DMS53 (cell line): ENCODE results near the gene MUC12.
"Not testable (repeated sequence)": the region's sequence is repeated elsewhere in the genome, so short reads cannot be mapped to it uniquely, and the experiment has no call there.

Experiments
- DNase-seq: peaks from one replicate; lab custom pipeline; 2025; lab: John Stamatoyannopoulos, UW

MUC12 gene

DNA sequence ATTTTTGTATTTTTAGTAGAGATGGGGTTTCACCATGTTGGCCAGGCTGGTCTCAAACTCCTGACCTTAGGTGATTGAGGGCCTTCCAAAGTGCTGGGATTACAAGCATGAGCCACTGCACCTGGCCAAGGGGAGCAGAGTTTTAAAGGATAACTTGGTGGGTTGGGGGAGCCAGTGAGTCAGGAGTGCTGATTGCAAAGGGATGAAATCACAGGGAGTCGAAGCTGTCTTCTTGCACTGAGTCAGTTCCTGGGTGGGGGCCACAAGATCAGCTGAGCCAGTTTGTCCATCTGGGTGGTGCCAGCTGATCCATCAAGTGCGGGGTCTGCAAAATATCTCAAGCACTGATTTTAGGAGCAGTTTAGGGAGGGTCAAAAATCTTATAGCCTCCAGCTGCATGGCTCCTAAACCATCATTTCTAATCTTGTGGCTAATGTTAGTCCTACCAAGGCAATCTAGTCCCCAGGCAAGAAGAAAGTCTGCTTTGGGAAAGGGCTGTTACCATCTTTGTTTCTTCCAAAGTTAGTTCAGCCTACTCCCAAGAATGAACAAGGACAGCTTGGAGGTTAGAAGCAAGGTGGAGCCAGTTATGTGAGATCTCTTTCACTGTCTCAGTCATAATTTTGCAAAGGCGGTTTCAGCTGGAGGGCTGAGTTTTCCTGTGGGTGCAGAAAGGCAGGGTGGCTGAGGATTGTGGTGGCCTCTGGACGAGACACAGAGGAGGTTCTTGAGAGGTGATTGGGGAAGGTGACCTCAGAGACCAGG, 15.8 kb downstream of the MUC12 start:
- not testable (repeated sequence) for DNase-seq

DNA sequence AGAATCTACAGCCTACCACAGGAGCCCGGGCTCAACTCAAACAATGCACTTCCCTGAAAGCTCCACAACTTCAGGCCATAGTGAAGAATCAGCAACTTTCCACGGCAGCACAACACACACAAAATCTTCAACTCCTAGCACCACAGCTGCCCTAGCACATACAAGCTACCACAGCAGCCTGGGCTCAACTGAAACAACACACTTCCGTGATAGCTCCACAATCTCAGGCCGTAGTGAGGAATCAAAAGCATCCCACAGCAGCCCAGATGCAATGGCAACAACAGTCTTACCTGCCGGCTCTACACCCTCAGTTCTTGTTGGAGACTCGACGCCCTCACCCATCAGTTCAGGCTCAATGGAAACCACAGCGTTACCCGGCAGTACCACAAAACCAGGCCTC, 22.3 kb downstream of the MUC12 start:
- no peak for DNase-seq

DNA sequence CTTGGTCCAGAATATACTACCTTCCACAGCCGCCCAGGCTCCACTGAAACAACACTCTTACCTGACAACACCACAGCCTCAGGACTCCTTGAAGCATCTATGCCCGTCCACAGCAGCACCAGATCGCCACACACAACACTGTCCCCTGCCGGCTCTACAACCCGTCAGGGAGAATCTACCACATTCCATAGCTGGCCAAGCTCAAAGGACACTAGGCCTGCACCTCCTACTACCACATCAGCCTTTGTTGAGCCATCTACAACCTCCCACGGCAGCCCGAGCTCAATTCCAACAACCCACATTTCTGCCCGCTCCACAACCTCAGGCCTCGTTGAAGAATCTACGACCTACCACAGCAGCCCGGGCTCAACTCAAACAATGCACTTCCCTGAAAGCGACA, 22.9 kb downstream of the MUC12 start:
- not testable (repeated sequence) for DNase-seq

DNA sequence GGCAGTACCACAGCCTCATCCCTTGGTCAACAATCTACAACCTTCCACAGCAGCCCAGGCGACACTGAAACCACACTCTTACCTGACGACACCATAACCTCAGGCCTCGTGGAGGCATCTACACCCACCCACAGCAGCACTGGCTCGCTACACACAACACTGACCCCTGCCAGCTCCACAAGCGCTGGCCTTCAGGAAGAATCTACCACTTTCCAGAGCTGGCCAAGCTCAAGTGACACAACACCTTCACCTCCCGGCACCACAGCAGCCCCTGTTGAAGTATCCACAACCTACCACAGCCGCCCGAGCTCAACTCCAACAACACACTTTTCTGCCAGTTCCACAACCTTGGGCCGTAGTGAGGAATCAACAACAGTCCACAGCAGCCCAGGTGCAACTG, 25.3 kb downstream of the MUC12 start:
- not testable (repeated sequence) for DNase-seq

DNA sequence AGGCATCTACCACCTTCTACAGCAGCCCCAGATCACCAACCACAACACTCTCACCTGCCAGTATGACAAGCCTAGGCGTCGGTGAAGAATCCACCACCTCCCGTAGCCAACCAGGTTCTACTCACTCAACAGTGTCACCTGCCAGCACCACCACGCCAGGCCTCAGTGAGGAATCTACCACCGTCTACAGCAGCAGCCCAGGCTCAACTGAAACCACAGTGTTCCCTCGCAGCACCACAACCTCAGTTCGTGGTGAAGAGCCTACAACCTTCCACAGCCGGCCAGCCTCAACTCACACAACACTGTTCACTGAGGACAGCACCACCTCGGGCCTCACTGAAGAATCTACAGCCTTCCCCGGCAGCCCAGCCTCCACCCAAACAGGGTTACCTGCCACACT, 29.2 kb downstream of the MUC12 start:
- DNase-seq = not testable (repeated sequence)

DNA sequence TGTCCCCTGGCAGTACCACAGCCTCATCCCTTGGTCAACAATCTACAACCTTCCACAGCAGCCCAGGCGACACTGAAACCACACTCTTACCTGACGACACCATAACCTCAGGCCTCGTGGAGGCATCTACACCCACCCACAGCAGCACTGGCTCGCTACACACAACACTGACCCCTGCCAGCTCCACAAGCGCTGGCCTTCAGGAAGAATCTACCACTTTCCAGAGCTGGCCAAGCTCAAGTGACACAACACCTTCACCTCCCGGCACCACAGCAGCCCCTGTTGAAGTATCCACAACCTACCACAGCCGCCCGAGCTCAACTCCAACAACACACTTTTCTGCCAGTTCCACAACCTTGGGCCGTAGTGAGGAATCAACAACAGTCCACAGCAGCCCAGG, 30.0 kb downstream of the MUC12 start:
- DNase-seq = not testable (repeated sequence)

DNA sequence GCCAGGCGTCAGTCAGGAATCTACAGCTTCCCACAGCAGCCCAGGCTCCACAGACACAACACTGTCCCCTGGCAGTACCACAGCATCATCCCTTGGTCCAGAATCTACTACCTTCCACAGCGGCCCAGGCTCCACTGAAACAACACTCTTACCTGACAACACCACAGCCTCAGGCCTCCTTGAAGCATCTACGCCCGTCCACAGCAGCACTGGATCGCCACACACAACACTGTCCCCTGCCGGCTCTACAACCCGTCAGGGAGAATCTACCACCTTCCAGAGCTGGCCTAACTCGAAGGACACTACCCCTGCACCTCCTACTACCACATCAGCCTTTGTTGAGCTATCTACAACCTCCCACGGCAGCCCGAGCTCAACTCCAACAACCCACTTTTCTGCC, 30.7 kb downstream of the MUC12 start:
- DNase-seq = not testable (repeated sequence)

DNA sequence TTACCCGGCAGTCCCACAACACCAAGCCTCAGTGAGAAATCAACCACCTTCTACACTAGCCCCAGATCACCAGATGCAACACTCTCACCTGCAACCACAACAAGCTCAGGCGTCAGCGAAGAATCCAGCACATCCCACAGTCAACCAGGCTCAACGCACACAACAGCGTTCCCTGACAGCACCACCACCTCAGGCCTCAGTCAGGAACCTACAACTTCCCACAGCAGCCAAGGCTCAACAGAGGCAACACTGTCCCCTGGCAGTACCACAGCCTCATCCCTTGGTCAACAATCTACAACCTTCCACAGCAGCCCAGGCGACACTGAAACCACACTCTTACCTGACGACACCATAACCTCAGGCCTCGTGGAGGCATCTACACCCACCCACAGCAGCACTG, 33.0 kb downstream of the MUC12 start:
- not testable (repeated sequence) for DNase-seq

DNA sequence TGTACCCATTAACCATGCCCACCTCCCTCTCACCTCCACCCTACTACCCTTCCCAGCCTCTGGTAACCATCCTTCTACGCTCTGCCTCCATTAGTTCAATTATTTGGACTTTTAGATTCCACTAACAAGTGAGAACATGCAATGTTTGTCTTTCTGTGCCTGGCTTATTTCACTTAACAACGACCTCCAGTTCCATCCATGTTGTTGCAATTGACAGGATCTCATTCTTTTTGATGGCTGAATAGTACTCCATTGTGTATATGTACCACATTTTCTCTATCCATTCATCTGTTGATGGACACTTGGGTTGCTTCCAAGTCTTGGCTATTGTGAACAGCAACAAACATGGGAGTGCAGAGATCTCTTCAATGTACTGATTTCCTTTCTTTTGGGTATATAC, 38.0 kb downstream of the MUC12 start:
- DNase-seq = not testable (repeated sequence)

DNA sequence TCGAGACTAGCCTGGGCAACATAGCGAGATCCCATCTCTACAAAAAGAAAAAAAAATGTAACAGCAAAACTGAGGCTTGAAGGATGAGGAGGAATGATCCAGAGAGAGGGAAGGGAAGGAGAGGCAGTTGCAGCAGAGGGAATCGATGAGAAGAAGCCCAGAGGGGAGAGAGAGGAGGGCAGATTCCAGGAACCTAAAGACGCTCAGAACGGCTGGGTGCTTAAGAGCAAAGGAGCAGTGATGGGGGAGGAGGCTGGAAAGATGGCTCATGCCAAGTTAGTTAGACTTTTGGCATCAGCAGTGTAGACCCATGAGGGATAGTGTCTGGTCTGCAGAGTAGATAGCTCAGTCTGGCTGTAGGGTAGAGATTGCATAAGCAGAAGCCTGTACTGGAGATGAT, 40.3 kb downstream of the MUC12 start:
- no peak for DNase-seq

DNA sequence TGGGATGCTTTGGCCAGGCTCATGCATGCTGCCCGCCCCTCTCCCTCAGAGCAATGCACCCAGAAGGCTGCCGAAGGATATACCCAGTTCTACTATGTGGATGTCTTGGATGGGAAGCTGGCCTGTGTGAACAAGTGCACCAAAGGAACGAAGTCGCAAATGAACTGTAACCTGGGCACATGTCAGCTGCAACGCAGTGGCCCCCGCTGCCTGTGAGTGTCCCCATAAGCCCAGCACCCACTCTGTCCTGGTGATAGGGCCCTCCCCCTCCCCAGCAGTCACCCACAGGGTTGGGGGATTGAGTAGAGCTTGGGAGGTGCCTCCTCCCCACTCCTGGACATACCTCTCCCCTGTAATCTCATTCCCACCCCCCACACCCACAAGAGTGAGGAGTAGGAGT, 43.6 kb downstream of the MUC12 start:
- DNase-seq = no peak

DNA sequence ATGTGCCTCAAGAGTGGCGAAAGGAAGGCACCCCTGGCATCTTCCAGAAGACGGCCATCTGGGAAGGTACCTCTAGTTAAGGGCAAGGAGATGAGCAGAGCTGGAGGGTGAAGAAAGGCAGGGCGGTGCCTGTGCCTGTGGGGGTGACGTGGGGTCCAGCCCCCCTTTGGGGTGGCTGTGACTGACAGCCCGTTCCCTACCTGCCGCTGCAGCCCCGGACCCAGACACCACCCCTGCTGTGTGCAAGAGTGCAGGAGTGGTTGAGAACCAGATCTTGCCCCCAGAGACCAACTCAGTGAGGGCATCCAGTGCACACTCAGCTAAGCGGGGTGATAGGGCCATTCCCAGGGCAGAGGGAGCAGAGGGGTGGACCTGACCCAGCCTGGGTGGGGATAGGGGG, 46.3 kb downstream of the MUC12 start:
- DNase-seq = no peak

DNA sequence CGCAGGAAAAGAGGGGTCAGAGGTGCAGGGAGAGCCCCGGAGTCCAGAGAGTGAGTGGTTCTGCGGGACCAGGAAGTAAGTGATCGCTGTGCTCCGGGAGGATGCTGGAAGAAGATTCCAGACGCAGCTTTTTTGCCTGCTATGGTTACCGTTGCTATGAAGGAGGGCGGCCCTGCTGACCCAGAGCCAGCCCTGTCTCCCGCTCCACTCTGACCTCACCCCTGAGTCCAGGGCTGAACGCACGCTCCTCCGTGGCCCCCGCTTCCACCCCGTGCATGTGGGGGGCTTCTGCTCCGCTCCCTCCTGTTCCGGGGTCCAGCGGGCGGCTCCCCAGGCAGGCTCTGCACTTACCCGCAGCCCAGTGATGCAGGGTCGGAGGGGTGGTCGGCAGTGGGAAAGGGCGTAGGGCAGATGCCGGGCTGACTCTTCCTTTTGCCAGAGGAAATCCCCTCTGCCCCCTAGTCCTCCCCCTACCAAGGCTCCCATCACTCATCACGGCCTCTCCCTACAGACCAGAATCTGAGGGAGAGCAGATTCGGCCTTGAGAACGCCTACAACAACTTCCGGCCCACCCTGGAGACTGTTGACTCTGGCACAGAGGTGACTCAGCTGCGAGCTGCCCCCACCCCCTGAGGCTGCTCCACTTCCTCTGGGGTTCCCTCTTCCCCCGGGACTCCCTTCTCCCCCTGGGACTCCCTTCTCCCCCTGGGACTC, 47.9 kb downstream of the MUC12 start:
- DNase-seq = peak; percentile 84

DNA sequence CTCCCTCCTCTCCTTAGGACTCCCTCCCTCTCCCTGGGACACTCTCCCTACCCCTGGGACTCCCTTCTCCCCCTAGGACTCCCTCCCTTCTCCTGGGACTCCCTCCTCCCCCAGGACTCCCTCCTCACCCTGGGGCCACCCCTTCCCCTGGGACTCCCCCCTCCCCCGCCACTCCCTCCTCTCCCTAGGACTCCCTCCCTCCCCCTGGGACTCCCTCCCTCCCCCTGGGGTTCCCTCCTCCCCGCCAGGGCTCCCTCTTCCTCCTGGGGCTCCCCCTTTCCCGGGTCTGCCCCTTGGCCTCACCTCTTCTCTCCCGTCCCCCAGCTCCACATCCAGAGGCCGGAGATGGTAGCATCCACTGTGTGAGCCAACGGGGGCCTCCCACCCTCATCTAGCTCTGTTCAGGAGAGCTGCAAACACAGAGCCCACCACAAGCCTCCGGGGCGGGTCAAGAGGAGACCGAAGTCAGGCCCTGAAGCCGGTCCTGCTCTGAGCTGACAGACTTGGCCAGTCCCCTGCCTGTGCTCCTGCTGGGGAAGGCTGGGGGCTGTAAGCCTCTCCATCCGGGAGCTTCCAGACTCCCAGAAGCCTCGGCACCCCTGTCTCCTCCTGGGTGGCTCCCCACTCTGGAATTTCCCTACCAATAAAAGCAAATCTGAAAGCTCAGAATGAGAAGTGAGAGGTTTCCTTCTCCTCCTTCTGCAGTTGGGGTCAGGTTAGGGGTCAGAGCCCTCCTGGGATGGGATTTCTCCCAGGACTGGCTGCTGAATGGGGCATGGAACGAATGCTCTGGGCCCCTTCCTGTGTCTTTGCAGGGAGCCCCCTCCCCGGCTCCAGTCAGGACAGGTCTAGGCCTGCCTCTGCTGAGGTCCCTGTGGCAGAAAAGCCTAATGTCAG, 49.2 kb downstream of the MUC12 start:
- DNase-seq = no peak

DNA sequence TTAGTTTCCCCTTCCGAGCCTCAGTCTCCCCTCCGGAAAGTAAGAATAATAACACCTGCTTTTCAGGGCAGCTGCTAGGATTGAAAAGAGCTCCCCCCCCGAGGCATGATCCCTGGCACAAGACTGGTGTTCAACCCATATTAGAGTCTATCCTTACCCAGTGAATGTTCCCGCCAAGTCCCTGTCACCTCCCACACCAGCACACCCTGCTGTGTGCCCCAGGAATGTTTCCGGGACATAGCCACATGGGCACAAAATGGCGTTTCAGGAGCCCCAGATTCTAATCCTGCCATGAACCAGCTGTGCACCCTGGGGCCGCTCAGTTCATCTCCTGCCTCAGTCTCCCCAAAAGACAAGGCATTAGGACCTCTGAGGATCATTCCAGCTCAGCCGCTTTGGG, 51.1 kb downstream of the MUC12 start:
- no peak for DNase-seq

DNA sequence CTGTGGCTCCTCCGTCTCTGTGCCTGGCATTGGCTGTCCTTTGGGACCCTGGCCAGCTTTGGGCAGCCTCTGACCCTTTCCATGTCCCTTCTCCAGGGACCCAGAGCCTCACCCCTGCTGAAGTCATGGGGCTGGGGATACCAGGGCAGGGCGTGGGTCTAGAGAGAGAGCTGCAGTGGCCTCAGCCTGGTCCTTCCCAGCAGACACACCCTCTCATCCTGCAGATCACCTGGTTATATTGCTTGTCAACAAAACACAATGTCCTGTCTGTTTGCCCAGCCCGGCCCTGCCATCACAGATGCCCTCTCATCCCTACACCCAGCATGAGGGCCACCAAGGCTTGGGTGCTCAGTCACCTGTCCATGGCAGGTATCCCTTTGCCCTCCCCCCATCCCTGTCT, 52.3 kb downstream of the MUC12 start:
- DNase-seq = no peak

DNA sequence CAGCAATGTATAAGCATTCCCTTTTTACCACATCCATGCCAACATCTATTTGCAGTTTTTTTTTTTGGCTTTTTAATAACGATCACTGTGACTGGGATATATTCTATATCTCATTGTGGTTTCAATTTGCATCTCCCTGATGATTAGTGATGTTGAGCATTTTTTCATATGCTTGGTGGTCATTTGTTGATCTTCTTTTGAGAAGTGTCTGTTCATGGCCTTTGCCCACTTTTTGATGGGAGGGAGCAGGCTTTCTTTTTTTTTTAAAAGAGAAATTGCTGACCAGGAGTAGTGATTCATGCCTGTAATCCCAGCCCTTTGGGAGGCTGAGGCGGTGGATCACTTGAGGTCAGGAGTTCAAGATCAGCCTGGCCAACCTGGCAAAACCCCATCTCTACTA, 54.5 kb downstream of the MUC12 start:
- no peak for DNase-seq

DNA sequence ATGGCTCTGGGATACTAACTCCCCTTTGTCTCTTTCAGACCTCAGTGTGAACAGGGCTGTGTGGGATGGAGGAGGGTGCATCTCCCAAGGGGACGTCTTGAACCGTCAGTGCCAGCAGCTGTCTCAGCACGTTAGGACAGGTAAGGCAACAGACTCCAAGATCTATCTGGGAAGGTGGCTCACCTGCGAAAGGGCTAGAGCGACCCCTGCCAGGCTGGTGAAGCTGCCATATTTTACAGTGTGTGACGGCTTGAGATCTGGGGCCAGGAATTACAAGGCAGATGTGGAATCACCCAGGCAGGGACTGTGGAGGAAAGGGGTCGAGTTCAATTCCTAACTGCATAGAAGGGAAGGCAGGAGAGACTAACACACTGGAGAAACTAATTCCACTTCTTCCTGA, 61.7 kb downstream of the MUC12 start:
- no peak for DNase-seq

DNA sequence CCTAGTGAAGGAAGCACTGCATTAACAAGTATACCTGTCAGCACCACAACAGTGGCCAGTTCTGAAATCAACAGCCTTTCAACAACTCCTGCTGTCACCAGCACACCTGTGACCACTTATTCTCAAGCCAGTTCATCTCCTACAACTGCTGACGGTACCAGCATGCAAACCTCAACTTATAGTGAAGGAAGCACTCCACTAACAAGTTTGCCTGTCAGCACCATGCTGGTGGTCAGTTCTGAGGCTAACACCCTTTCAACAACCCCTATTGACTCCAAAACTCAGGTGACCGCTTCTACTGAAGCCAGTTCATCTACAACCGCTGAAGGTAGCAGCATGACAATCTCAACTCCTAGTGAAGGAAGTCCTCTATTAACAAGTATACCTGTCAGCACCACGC, 66.6 kb downstream of the MUC12 start:
- no peak for DNase-seq

DNA sequence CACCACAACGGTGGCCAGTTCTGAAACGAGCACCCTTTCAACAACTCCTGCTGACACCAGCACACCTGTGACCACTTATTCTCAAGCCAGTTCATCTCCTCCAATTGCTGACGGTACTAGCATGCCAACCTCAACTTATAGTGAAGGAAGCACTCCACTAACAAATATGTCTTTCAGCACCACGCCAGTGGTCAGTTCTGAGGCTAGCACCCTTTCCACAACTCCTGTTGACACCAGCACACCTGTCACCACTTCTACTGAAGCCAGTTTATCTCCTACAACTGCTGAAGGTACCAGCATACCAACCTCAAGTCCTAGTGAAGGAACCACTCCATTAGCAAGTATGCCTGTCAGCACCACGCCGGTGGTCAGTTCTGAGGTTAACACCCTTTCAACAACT, 71.9 kb downstream of the MUC12 start:
- DNase-seq = not testable (repeated sequence)

DNA sequence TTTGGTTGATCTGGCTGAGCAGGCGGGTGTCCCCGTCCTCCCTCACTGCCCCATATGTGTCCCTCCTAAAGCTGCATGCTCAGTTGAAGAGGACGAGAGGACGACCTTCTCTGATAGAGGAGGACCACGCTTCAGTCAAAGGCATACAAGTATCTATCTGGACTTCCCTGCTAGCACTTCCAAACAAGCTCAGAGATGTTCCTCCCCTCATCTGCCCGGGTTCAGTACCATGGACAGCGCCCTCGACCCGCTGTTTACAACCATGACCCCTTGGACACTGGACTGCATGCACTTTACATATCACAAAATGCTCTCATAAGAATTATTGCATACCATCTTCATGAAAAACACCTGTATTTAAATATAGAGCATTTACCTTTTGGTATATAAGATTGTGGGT, 89.0 kb downstream of the MUC12 start:
- DNase-seq = peak; percentile 39

DNA sequence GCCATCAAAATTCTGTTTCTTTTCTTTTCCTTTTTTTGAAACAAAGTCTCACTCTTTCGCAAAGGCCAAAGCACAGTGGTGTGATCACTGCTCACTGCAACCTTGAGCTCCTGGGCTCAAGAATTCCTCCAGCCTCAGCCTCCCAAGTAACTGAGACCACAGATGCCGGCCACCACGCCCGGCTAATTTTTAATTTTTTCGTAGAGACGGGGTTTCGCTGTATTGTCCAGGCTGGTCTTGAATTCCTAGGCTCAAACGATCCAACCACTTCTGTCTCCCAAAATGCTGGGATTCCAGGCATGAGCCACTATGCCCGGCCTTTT, 90.2 kb downstream of the MUC12 start:
- no peak for DNase-seq

DNA sequence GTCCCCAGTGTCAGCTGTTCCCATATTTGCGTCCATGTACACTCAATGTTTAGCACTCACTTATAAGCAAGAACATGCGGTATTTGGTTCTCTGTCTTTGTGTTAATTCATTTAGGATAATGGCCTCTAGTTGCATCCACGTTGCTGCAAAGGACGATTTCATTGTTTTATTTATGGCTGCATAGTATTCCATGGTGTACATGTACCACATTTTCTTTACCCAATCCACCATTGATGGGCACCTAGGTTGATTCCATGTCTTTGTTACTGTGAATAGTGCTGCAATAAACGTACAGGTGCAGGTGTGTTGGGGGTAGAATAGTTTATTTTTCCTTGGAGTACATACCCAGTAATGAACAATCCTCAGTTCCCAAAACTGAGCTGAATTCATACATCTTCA, 91.6 kb downstream of the MUC12 start:
- no peak for DNase-seq
